Omental fat pad (tissue), 4 donors: Measurements from ENCODE around the gene SCN10A. TPM values are rescaled to one million over a fixed set of nuclear protein-coding genes. Genes with fewer than 3 reads are reported as not detected.

Source experiments
- ATAC-seq: fragments of 150-250 bp; one replicate; pipeline ENCODE4 v1.9.1; 2016; ENCODE audit warnings: mild to moderate bottlenecking, moderate library complexity; ENCODE audit not compliant: low FRiP score
- DNase-seq: peaks from one replicate; pipeline ENCODE4 v3.0.0-alpha.2; 2019; ENCODE audit warnings: low spot score
- CTCF ChIP-seq, 3 donors: fragments of 450-650 bp; IDR thresholded peaks; one replicate each; pipeline ENCODE4 v1.5.1; 2016 to 2017; ENCODE audit warnings: antibody characterized with exemption in 3 of 3, mild to moderate bottlenecking in 3 of 3, moderate library complexity in 2 of 3
- total RNA-seq, 4 donors: library from RNA; depleted of rRNA; stranded (reverse); fragments of >200 nt; gene quantifications; one replicate each; pipeline ENCODE4 v1.1.0, GENCODE V29; 2016

Gene SCN10A
- total RNA-seq, 4 donors from 2014 or later: not detected

GRCh38 chr3:38724392-38724736, 91.7 kb downstream of the SCN10A start:
- no peak for TF ChIP-seq CTCF (IDR thresholded peaks at IDR 0.05)
- DNase-seq (no peak), ATAC-seq (no peak)

GRCh38 chr3:38723569-38724391, 92.2 kb downstream of the SCN10A start:
- no peak for ATAC-seq
- DNase-seq: no peak
- TF ChIP-seq CTCF (IDR thresholded peaks at IDR 0.05): no peak

GRCh38 chr3:38722781-38723568, 93.0 kb downstream of the SCN10A start:
- ATAC-seq: no peak
- TF ChIP-seq CTCF (IDR thresholded peaks at IDR 0.05): no peak
- DNase-seq: no peak

GRCh38 chr3:38721207-38721772, 94.7 kb downstream of the SCN10A start:
- TF ChIP-seq CTCF (IDR thresholded peaks at IDR 0.05): no peak
- DNase-seq (no peak), ATAC-seq (no peak)

DNA sequence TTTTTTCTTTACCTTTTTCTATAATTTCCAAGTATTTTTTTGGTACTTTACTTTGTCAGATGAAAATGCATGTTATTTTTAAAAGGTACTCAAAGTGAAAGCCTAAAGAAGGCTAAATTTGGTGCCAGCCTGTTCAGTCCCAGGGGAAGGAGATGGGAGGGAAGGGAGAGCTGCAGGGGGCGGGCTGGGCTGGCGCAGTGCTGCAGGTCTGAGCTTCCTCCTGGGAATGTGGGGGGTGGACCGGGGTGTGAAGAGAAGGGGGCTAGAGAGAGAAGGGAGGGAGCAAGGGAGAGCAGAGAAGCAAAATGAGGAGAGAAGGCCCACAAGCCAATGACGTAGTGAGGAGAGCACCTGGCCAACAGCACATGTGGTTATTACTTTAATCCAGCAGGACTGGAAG, 95.6 kb downstream of the SCN10A start:
- no peak for DNase-seq
- ATAC-seq: no peak
- no peak for TF ChIP-seq CTCF (IDR thresholded peaks at IDR 0.05)

- ATAC-seq (no peak), DNase-seq (no peak)
- no peak for TF ChIP-seq CTCF (IDR thresholded peaks at IDR 0.05)
These were observed 98.4 kb downstream of the SCN10A start for GRCh38 chr3:38717355-38718240.
